ENCODE data around the gene NRXN3.

Gene NRXN3

DNA sequence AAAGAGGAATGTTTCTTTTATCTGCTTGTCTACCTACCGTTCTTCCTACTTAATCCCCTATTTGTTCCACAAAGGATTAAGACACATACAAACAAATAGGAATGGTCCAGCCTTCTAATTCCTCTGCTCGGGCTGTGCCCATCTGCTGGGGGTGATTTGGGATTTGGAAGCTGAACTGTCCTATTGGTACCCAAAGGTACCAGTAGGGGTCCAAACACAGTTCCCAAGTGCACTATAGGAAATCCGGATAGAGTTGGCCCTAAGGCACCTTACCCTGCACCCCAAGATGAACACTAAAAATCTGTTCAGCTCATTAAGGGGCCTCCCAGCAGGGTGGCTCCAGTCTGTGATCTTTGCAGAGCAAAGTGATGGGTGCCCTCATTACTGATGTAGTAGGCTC lies 566.9 kb downstream of the NRXN3 start (continued):
- TF ChIP-seq ZNF132 (tag by site-specific recombination; IDR thresholded peaks at IDR 0.05; ENCODE audit: borderline replicate concordance): no peak

GRCh38 chr14:78737601-78738000 lies 567.4 kb downstream of the NRXN3 start:
- POLR2A ChIA-PET: interaction anchor here (0.6 kb wide), 1 partner anchor 59 kb away, joined by 3 read pairs; no protein-coding TSS in a partner anchor
- Histone ChIP-seq H3K4me1 (ENCODE audit: control insufficient read depth, insufficient read depth, low read length) (no peaks in the 10 kb centered on the region), H3K9me3 (ENCODE audit: control insufficient read depth, insufficient read depth, low read depth, low read length) (no peaks in the 10 kb centered on the region), H3K4me3 (ENCODE audit: low read depth, low read length) (no peak overlapping the region), H3K36me3 (ENCODE audit: control insufficient read depth in 2 of 2, insufficient read depth in 1 of 2, low read length in 2 of 2) (no peaks in the 10 kb centered on the region), H3K27ac (ENCODE audit: extremely low read depth, low read depth, low read length) (no peak overlapping the region)
- CTCF ChIA-PET: no interaction called here
- TF ChIP-seq GLIS2 (tag by site-specific recombination; IDR thresholded peaks at IDR 0.05): no peak
- no peak for TF ChIP-seq ZNF350 (tag by site-specific recombination; IDR thresholded peaks at IDR 0.05)
- no peak for TF ChIP-seq ZIC2 (tag by site-specific recombination; IDR thresholded peaks at IDR 0.05)
- TF ChIP-seq ZNF664 (tag by site-specific recombination; IDR thresholded peaks at IDR 0.05): no peak
- no peak for TF ChIP-seq ZFP41 (tag by site-specific recombination; IDR thresholded peaks at IDR 0.05; ENCODE audit: borderline replicate concordance)
- TF ChIP-seq IKZF3 (tag by site-specific recombination; IDR thresholded peaks at IDR 0.05): no peak
- no peak for TF ChIP-seq MYNN (tag by site-specific recombination; IDR thresholded peaks at IDR 0.05; ENCODE audit: borderline replicate concordance)
- no peak for TF ChIP-seq ZNF416 (tag by site-specific recombination; IDR thresholded peaks at IDR 0.05)
- TF ChIP-seq ZNF26 (tag by site-specific recombination; IDR thresholded peaks at IDR 0.05): no peak
- no peak for TF ChIP-seq ZNF354C (tag by site-specific recombination; IDR thresholded peaks at IDR 0.05; ENCODE audit: borderline replicate concordance, low read depth)
- no peak for TF ChIP-seq ZNF23 (tag by site-specific recombination; IDR thresholded peaks at IDR 0.05; ENCODE audit: borderline replicate concordance)
- no peak for TF ChIP-seq ZSCAN23 (tag by site-specific recombination; IDR thresholded peaks at IDR 0.05)
- no peak for TF ChIP-seq KLF1 (tag by site-specific recombination; IDR thresholded peaks at IDR 0.05)
- TF ChIP-seq ZNF280C (tag by site-specific recombination; IDR thresholded peaks at IDR 0.05): no peak
- no peak for TF ChIP-seq ZNF280D (tag by site-specific recombination; IDR thresholded peaks at IDR 0.05)
- TF ChIP-seq ZNF624 (tag by site-specific recombination; IDR thresholded peaks at IDR 0.05): no peak
- no peak for TF ChIP-seq GLI2 (tag by site-specific recombination; IDR thresholded peaks at IDR 0.05; ENCODE audit: borderline replicate concordance, low read depth)
- TF ChIP-seq ZNF76 (tag by site-specific recombination; IDR thresholded peaks at IDR 0.05; ENCODE audit: borderline replicate concordance, low read depth): no peak
- TF ChIP-seq SCRT2 (tag by site-specific recombination; IDR thresholded peaks at IDR 0.05): no peak
